Measurements from ENCODE around the gene YBEY.

The YBEY gene

GRCh38 chr21:46264046-46264689 lies 22.0 kb upstream of the YBEY start:
- DNase-seq, result no peak

GRCh38 chr21:46264690-46265144 lies 21.4 kb upstream of the YBEY start:
- peak in 1 of 56 donors; percentile 26 for DNase-seq

DNA sequence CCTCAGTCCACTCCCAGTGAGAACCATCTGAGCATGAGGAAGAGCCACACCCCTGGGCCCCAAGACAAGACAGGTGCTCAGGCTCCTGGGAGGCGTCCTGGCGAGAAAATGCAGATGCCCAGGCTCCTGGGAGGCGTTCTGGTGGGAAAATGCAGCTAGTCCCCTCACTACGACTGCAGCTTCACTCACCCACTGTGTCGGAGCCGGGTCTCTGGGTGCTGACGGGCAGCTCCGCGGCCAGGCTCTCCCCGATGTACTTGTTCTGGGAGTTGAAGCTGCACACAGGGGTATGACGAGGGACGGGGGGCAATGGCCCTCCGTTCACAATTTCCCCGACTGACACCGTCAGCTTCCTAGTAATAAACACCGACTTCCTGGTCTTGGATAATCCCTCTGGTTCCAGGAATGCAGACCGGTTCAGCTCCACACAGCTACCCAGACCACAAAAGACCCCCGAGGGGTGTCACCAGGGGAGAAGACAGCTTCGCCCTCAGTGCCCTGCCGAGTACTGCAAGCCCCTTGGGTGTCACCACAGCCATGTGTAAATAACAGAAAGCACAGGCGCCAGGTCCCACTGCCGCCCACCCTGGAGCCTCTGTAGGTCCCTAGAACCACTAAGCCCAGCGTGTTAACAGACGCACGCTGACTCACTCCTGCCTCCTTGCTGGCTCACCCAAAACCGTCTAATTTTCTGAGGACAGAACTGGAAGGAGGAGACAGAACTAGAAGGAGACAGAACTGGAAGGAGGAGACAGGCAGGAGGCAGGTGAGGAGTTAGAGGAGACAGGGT lies 20.2 kb upstream of the YBEY start:
- DNase-seq, result no peak

- DNase-seq, result no peak
Measured at GRCh38 chr21:46266946-46267345, 19.2 kb upstream of the YBEY start.

GRCh38 chr21:46268371-46268770 lies 17.8 kb upstream of the YBEY start:
- DNase-seq, result no peak

GRCh38 chr21:46269466-46269865 lies 16.7 kb upstream of the YBEY start:
- DNase-seq, result no peak

GRCh38 chr21:46273341-46273740 lies 12.8 kb upstream of the YBEY start:
- no peak for DNase-seq

- DNase-seq, result no peak
Measured at GRCh38 chr21:46274797-46275390, 11.2 kb upstream of the YBEY start.

DNA sequence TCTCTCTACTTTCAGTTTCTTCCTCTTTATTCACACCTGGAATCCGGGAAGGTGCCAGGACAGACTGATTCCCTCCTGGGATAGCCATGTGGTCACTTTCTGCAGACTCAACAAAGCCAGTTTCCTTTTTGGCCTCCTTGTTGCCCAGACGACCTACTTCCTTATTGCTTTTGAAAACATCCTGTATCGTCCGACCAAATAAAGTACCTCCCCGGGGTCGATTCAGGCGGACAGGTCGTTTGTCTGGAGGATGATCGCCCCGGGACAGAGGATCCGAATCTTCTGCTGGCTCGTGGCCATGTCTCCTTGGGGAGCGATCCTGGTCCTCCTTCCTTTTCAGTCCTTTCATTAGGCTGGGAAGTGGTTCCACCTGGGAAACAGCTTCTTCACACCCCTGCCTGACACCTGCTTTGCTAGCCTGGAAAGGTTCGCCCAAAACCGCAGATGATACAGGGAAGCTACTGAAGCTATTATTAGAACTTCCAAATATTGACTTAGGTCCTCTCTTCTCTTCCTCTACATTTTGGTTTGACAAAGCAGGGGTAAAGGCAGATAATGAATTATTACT lies 2.0 kb upstream of the YBEY start:
- DNase-seq, result no peak

DNA sequence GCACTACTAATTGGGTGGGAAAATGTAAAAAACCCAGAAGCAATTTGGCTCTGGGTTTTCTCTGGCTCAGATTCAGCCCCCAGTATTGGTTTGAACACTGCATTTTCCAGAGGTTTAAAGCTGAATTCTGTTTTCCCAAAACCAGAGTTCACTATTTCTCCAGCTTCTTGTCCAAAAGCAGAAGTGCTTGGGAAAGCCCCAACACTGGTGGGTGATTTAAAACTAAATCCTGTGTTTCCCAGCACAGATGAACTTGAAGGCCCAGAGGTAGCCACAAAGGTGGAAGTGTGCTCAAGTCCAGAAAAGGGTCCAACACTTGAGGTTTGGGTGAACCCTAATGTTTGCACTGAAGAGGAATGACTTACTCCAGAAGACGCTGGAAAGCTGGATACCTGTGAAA lies 1.4 kb upstream of the YBEY start:
- no peak for DNase-seq

DNA sequence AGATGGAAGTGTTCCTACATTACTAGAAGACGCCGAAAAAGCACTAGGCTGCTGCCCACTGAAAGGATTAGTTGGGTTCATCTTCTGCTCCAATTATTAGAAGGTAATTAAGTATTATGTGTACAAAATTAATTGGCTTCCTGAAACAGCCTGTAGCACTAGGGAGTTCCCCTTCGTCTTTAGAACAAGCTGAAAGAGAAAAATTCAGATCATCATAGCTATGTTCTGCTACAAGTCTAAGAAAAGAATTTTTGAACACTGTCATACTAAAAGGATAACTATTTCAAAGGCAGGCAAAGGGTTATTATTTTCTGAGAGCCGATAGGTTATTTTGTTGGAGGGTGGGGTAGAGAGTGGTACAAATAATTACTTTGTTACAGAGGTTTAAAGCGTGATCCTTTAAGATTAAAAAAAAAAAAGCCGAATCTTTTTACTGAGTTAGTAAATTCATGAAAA lies 908 bp upstream of the YBEY start, which contains the start of gene MCM3AP:
Gene MCM3AP (minus strand): TSS at position 406 of the 456 bp plus-strand sequence. CDS start 325 bp downstream, at position 81.
- DNase-seq, result no peak

GRCh38 chr21:46286648-46287002 lies 483 bp downstream of the YBEY start:
- DNase-seq, result peak in 2 of 56 donors; percentile 31 to 74

- DNase-seq, result no peak
Measured at GRCh38 chr21:46287541-46287940, 1.4 kb downstream of the YBEY start.

DNA sequence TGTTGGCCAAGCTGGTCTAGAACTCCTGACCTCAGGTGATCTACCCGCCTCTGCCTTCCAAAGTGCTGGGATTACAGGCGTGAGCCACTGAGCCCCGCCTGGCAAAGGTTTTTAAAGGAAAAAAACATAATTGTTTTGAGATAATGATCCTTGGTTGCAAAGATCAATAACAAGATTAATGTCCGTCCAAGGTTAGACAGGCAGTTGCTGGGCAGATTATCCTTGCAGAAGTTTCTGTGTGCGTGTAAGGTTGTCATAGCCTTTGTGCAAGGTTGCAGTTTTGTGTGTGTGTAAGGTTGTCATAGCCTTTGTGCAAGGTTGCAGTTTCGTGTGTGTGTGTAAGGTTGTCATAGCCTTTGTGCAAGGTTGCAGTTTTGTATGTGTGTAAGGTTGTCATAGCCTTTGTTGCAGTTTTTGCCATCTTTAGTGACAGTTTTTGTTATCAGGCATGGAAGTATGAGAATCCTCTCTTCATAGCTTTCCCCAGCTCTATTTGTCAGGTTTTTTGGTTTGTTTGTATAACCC lies 3.6 kb downstream of the YBEY start:
- DNase-seq, result no peak

DNA sequence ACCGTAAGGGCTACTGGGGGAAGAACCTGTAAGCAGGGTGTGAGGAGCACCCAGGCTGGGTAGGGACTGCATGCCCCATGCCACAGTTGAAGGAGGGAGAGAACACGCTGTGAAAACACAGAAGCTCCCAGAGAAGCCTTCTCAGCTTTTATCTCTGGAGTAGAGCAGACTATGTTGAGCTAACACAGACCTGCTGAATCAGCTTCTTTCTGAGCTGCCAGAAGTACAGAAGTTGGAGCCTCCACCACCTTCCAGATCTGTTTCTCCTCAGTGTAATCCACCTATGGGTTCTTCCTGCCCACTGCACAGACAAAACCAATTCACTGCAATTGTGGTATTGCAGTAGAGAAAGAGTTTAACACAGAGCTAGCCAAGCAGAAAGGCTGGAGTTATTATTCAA lies 5.4 kb downstream of the YBEY start:
- DNase-seq, result no peak

- no peak for DNase-seq
Measured at GRCh38 chr21:46294647-46295176, 8.6 kb downstream of the YBEY start.

GRCh38 chr21:46295177-46295770 lies 9.1 kb downstream of the YBEY start:
- no peak for DNase-seq

GRCh38 chr21:46295996-46296752 lies 10.0 kb downstream of the YBEY start:
- peak in 15 of 56 donors; percentile 1 to 54 (median 22) for DNase-seq

DNA sequence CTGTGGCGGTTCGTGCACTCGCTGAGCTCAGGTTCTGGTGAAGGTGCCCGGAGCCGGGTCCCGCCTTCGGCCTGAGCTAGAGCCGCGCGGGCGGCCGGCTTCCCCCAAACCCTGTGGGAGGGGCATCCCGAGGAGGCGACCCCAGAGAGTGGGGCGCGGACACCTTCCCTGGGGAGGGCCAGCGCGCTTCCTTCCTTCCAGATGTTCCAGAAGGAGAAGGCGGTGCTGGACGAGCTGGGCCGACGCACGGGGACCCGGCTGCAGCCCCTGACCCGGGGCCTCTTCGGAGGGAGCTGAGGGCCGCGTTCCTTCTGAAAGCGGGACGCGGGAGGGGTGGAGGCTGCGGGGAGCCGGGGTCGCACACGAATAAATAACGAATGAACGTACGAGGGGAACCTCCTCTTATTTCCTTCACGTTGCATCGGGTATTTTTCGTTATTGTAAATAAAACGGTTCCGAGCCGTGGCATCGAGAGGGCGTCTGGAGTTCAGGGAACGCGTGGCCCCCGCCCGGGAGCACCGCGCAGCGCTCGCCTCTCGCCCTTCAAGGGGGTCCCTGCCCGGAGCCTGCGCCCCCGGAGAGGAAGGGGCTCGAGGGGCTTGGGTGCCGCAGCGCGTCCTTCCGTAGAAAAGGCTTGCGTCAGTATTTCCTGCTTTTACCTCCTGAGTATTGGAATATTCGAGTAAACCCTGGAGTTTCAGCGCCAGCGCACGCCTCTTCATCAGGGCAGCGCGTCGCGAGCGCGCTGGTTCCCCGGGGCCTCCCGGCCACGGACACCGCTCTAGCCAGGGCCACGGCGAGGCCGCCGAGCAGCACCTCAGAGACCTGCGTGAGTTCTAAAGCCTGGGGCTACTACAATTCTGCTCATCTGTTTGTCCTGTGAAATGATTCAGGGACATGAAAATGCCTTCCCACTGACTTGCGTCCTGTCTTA lies 11.5 kb downstream of the YBEY start:
- no peak for DNase-seq

All from amygdala (tissue), 56 donors.